Measurements from ENCODE around the gene NPIPA7. TPM values are rescaled to one million over a fixed set of nuclear protein-coding genes. Genes with fewer than 3 reads are reported as not detected.
"Not testable (repeated sequence)": the region's sequence is repeated elsewhere in the genome, so short reads cannot be mapped to it uniquely, and the experiment has no call there.

The NPIPA7 gene
- total and polyA plus RNA-seq, 4 experiments from 2014 or later, result 1.2 to 11.2 (median 10.3) TPM; not detected in 1

DNA sequence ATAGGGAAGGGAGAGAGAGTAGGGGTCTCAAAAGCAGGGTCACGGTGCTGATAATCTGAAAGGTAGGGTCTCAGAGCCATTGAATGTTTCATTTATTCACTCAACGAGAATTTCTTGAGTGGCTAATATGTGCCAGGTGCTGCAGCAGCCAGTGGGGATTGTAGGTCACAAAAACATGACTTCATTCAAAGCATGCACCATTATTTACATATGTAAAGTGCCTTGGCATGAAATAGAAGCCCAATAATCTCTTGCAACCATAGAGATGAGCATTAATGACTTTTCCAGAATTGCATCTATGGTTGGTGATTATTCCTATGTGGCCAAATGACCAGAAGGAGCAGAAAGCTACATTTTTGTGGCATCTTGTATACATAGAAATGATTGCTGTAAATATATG lies 46.2 kb downstream of the NPIPA7 start:
- H3K9me3 Mint-ChIP-seq; H3K4me3 ChIP-seq (ENCODE audit: low read length in 2 of 2); H3K4me1 Mint-ChIP-seq; POLR2A ChIA-PET (ENCODE audit: partially characterized antibody); H3K27ac Mint-ChIP-seq; H3K9me3 ChIP-seq (ENCODE audit: control insufficient read depth in 1 of 2, low read length in 2 of 2); H3K36me3 ChIP-seq (ENCODE audit: insufficient read depth, low read length); H3K36me3 Mint-ChIP-seq; H3K4me1 ChIP-seq (ENCODE audit: insufficient read depth, low read length); H3K27me3 Mint-ChIP-seq; intact Hi-C loops (cut with micrococcal nuclease); CTCF ChIA-PET (ENCODE audit: partially characterized antibody); H3K27me3 ChIP-seq (ENCODE audit: insufficient read depth, low read length); H3K4me3 Mint-ChIP-seq; DNase-seq; H3K27ac ChIP-seq (ENCODE audit: low read depth, low read length): not testable (repeated sequence)

DNA sequence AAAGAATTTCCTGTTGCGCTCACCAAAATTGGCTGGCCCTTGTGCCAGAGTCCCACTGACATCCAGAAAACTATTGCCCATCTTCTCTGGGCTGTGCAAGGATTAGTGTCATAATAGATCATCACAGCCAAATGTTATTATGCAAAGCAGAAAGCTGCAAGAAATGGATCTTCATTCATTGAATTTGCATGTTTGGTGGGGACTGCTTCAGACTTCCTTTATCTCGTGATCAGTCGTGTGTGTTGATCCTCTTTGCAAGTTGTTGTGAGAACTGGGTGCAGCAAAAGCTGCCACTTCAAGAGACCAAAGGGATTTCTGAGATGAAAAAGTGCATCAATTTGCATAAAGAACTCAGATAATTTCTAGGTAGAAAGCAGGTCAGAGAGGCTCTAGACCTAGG lies 52.2 kb downstream of the NPIPA7 start:
- H3K4me1 Mint-ChIP-seq; DNase-seq; H3K9me3 ChIP-seq (ENCODE audit: control insufficient read depth in 1 of 2, low read length in 2 of 2); H3K36me3 Mint-ChIP-seq; H3K27me3 Mint-ChIP-seq; H3K9me3 Mint-ChIP-seq; H3K4me3 ChIP-seq (ENCODE audit: low read length in 2 of 2); H3K27ac Mint-ChIP-seq; H3K27me3 ChIP-seq (ENCODE audit: insufficient read depth, low read length); CTCF ChIA-PET (ENCODE audit: partially characterized antibody); H3K4me1 ChIP-seq (ENCODE audit: insufficient read depth, low read length); intact Hi-C loops (cut with micrococcal nuclease); POLR2A ChIA-PET (ENCODE audit: partially characterized antibody); H3K4me3 Mint-ChIP-seq; H3K27ac ChIP-seq (ENCODE audit: low read depth, low read length); H3K36me3 ChIP-seq (ENCODE audit: insufficient read depth, low read length): not testable (repeated sequence)

DNA sequence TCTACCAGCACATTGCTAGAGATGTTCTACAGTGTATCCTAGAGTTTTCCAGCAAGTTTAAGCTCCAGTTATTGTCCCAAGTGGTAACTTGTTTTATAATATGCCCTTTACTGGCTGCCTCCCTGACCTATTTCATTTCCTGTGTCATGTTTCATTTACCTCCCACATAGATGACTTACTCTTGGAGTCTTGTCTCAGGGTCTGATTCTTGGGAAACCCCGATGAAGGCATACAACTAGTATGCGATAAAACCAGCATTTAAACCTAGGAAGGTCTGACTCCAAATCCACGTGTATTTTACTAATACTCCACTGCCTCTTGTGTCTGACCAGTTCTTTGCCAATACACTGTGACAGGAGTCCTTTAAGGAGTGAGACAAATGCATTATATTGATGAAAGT lies 55.8 kb downstream of the NPIPA7 start:
- H3K27me3 Mint-ChIP-seq; H3K27ac Mint-ChIP-seq; H3K36me3 ChIP-seq (ENCODE audit: insufficient read depth, low read length); H3K27ac ChIP-seq (ENCODE audit: low read depth, low read length); H3K9me3 ChIP-seq (ENCODE audit: control insufficient read depth in 1 of 2, low read length in 2 of 2); intact Hi-C loops (cut with micrococcal nuclease); H3K4me3 ChIP-seq (ENCODE audit: low read length in 2 of 2); H3K27me3 ChIP-seq (ENCODE audit: insufficient read depth, low read length); H3K36me3 Mint-ChIP-seq; H3K4me1 Mint-ChIP-seq; H3K4me1 ChIP-seq (ENCODE audit: insufficient read depth, low read length); H3K9me3 Mint-ChIP-seq; H3K4me3 Mint-ChIP-seq; DNase-seq; POLR2A ChIA-PET (ENCODE audit: partially characterized antibody); CTCF ChIA-PET (ENCODE audit: partially characterized antibody): not testable (repeated sequence)

DNA sequence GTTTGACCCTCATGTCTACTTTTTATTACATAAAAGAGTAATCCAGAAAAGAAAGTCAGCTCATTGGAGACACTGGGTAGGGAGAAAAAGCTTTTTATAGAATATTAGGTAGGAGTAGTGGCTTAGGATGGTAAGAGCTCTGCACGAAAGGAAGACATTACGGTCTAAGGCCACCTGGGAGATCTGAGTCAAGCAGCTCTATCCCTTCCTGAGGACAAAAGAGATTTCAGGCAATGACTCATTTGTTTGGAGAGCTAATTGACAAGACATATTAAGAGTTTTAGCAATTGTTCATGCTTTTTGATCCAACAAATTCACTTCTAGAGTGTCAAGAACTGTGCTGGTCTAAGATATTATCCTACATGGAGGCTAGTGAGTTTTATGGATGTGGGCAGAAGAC lies 62.5 kb downstream of the NPIPA7 start:
- H3K27ac Mint-ChIP-seq; H3K27me3 ChIP-seq (ENCODE audit: insufficient read depth, low read length); CTCF ChIA-PET (ENCODE audit: partially characterized antibody); POLR2A ChIA-PET (ENCODE audit: partially characterized antibody); H3K36me3 Mint-ChIP-seq; H3K27me3 Mint-ChIP-seq; H3K27ac ChIP-seq (ENCODE audit: low read depth, low read length); H3K4me1 Mint-ChIP-seq; H3K9me3 ChIP-seq (ENCODE audit: control insufficient read depth in 1 of 2, low read length in 2 of 2); H3K36me3 ChIP-seq (ENCODE audit: insufficient read depth, low read length); intact Hi-C loops (cut with micrococcal nuclease); H3K4me3 Mint-ChIP-seq; DNase-seq; H3K4me3 ChIP-seq (ENCODE audit: low read length in 2 of 2); H3K9me3 Mint-ChIP-seq; H3K4me1 ChIP-seq (ENCODE audit: insufficient read depth, low read length): not testable (repeated sequence)

Small RNA genes within 50 kb of the gene (microRNA-seq; reads per million reads assigned to microRNA genes)
- gene MIR6511A3 (ENCODE audit: borderline microRNAs expressed, borderline number of aligned reads, borderline replicate concordance), result not detected
- not detected for gene MIR6770-2 (ENCODE audit: borderline microRNAs expressed, borderline number of aligned reads, borderline replicate concordance)

Other genes starting within 250 kb of the NPIPA7 start
- not detected for gene ABCC6, start 155.6 kb upstream of the NPIPA7 start, total RNA-seq
- gene ABCC6, start 155.6 kb upstream of the NPIPA7 start, polyA plus RNA-seq, result under 1 TPM in 1 of 2 donors, not detected in 1; 0.15 TPM
- 10 to 100 TPM; 53.3 to 62.0 TPM for gene NOMO3, start 146.6 kb upstream of the NPIPA7 start, total RNA-seq
- gene NOMO3, start 146.6 kb upstream of the NPIPA7 start, polyA plus RNA-seq, result 10 to 100 TPM; 15.8 to 18.0 TPM

Data from CD4-positive, alpha-beta memory T cell (primary cell).